GM19395 (cell line): ENCODE measurements around the gene HTR3D.
"Not testable (repeated sequence)": the region's sequence is repeated elsewhere in the genome, so short reads cannot be mapped to it uniquely, and the experiment has no call there.

Source experiments
- ATAC-seq: cut with Tn5 transposase; IDR thresholded peaks from one replicate; pipeline ENCODE4 v1.9.1; 2021; ENCODE audit warnings: mild to moderate bottlenecking, moderate library complexity; ENCODE audit not compliant: unreplicated experiment

HTR3D gene

DNA sequence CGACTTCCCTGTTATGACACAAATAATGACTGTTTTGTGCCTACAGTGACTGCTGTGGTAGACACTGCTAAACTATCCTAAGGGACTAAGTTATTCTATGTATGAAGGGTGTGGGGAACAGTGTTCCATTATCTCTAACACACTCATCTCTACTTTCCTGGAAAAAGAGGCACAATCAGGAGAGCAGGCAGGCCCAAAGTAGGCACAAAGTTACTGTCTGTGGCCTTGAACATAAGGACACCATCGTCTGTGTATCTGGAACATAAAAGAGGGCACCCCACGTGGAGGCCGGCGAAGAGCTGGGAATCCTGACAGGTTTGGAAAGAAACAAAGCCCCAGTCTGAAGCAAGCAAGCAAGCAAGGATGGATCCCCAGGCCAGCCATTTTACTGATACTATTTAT lies 15.4 kb upstream of the HTR3D start:
- ATAC-seq, result no peak

DNA sequence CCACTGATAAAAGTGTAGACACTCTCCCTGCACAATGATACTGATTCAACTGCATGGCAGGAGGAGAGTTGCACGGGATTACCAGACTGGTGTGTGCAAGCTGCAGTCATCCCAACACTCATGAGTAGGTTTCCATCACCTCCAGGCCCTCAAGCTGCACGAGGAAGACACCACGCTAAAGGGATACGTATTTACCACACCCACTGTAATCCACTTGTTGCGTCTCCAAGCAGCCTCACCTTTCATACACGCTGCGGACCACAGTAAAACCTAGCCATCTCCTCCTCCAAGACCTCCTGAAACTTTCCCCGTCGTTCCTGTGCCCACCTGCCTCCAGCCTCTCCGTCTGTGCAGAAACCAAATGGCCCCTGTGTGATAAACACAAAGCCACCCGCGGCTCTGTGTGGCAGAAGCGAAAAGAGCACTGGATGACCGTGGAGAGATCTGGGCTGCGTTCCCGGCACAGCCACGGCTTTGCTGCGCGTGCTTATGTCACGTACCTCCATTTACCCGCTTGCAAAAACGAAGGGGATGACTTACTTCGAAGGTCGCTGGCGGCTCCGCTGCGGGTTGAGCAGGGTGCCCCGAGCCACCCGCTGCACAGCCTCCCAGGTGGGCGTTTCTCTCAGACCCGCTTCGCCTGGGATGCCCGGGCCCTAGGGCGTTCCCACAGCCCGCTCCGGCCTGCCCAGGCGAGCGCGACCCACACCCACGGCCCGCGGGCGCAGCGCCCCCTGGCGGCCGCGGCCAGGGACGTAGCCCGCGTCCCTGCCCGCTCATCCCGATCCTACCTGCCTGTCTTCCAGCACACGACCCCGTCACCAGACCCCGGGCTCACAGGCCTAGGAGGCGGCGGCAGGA lies 14.5 kb upstream of the HTR3D start:
- peak; percentile 71 for ATAC-seq

GRCh38 chr3:184017672-184018423 lies 13.7 kb upstream of the HTR3D start, which contains the start of gene ABCC5:
ABCC5 (minus strand) TSS chr3:184017884; CDS start chr3:184014392, 3,492 bp downstream.
- peak; percentile 97 for ATAC-seq

GRCh38 chr3:184018424-184018973 lies 13.0 kb upstream of the HTR3D start:
- no peak for ATAC-seq

DNA sequence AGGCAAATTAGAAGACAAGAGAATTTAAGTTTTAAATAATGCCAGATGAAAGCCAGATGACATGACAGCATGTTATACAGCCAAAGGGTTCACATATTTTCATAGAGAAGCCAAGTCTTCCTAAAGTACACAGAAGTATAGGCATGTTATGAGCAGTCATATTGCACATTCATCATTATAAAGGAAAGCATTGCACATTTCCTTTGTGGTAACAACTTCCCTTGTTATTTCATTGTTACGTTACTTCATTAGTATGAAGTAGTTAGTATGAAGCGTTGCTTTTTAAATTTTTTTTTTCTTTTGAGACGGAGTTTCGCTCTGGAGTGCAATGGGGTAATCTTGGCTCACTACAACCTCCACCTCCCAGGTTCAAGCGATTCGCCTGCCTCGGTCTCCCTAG lies 9.2 kb upstream of the HTR3D start:
- ATAC-seq, result no peak

- ATAC-seq, result not testable (repeated sequence)
These were observed 6.3 kb upstream of the HTR3D start for GRCh38 chr3:184025256-184025655.

DNA sequence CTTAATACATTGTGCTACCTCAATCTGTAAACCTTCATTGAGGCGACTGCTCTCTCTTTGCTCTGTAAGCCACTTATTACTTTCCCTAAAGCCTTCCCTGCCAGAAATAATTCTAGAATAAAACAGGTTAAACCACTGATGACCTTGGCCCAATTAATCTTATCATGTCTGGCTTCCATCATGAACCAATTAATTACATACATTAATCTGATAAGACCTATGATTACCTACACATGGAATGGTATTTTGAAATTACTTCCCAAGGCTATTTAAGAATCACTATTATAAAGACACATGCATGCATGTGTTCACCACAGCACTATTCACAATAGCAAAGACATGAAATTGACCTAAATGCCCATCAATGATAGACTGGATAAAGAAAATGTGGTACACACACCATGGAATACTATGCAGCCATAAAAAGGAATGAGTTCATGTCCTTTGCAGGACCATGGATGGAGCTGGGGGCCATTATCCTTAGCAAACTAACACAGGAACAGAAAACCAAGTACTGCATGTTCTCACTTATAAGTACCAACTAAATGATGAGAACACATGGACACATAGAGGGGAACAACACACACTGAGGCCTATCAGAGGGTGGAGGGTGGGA lies 3.2 kb upstream of the HTR3D start:
- ATAC-seq, result not testable (repeated sequence)

- no peak for ATAC-seq
These were observed 2.1 kb upstream of the HTR3D start for GRCh38 chr3:184029443-184029842.

DNA sequence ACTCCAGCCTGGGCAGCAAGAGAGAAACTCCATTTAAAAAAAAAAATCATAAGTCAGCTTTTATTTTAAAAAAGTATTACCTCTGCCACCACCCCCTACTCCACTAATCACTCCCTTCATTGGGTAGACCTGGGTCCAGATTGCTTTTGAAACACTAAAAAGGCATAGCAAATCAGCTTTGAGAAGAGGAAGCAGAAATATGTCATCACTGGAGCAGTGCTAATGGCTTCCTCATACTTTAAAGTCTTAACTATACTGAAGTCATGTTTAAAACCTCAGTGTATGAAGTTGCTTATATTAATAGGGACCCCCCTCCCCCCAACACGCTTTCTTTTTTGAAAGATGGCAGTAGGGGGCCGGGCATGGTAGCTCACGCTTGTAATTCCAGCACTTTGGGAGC lies 1.0 kb upstream of the HTR3D start:
- no peak for ATAC-seq

- no peak for ATAC-seq
These were observed 6.3 kb downstream of the HTR3D start for GRCh38 chr3:184037816-184038215.

- ATAC-seq, result not testable (repeated sequence)
These were observed 6.8 kb downstream of the HTR3D start for GRCh38 chr3:184038307-184038706.

- no peak for ATAC-seq
These were observed 7.9 kb downstream of the HTR3D start for GRCh38 chr3:184039414-184039813.

GRCh38 chr3:184040010-184040409 lies 8.5 kb downstream of the HTR3D start:
- ATAC-seq, result no peak

- no peak for ATAC-seq
These were observed 11.1 kb downstream of the HTR3D start for GRCh38 chr3:184042617-184043016.

GRCh38 chr3:184045995-184046394 lies 14.5 kb downstream of the HTR3D start:
- no peak for ATAC-seq

- no peak for ATAC-seq
These were observed 18.8 kb downstream of the HTR3D start for GRCh38 chr3:184050217-184050847.

- no peak for ATAC-seq
These were observed 21.2 kb downstream of the HTR3D start, which contains the start of gene HTR3C for GRCh38 chr3:184052767-184053166. HTR3C (plus strand) TSS chr3:184053047; CDS start chr3:184053081, 34 bp downstream.

DNA sequence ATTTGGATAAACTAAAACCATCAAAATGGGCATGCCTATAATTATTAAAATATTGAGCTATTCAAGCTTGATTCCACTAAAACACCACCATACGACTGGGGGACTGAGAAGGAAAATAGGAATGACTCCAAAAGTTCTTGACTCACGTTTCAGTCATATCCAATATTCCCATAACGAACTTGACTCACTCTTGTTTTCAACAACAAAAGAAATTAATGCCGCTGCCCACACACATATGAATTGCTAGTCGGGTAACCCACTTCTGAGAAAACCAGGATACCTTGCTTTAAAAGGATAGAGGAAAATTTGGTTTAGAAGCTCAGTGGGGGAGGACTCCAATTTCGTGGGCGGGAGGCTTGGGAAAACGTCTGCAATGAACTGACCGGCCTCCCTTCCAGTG lies 26.5 kb downstream of the HTR3D start:
- ATAC-seq, result no peak

DNA sequence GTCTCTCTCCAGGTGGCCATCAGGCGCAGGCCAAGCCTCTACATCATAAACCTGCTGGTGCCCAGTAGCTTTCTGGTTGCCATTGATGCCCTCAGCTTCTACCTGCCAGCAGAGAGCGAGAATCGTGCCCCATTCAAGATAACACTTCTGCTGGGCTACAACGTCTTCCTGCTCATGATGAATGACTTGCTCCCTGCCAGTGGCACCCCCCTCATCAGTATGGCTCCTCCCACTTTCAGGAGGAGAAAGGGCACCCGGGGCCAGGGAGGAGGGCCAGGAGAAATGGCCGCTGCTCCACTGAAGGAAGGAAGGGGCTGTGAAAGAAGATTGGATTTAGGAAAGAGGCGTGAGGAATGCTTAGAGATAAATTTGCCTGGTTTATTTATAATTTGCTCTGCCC lies 27.9 kb downstream of the HTR3D start:
- ATAC-seq, result no peak

DNA sequence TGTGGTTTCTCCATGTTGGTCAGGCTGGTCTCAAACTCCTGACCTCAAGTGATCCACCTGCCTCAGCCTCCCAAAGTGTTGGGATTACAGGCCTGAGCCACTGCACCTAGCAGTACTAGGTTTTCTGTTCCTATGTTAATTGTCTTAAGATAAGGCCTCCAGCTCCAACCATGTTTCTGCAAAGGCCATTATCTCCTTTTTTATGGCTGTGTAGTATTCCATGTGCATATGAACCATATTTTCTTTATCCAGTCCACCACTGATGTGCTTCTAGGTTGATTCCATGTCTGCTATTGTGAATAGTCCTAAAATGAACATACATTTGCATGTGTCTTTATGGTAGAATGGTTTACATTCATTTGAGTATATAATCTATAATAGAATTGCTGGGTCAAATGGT lies 31.1 kb downstream of the HTR3D start:
- no peak for ATAC-seq

- ATAC-seq, result no peak
These were observed 34.7 kb downstream of the HTR3D start for GRCh38 chr3:184066211-184066610.
